Activated naive CD4-positive, alpha-beta T cell treated with anti-CD3 and anti-CD28 coated beads, Interleukin-2, amount 10 ng/mL, durations not matched to agents 7 days and 5 days (primary cell): Measurements from ENCODE around the gene TMEM198.

ENCODE experiments used
- CTCF ChIA-PET: fragments of 350-600 bp; sonication (Branson Sonifier 250); formaldehyde crosslinking; loops from one replicate; lab custom pipeline; 2021; ENCODE audit warnings: antibody characterized with exemption; lab: Charles Lee
- DNase-seq: peaks from one replicate; pipeline ENCODE4 v3.0.0-alpha.2; 2020
- H3K27ac Mint-ChIP-seq: one replicate; pipeline ENCODE4 v1.8.0; 2021; ENCODE audit warnings: mild to moderate bottlenecking, moderate library complexity, mixed read lengths
- H3K27me3 Mint-ChIP-seq: one replicate; pipeline ENCODE4 v1.8.0; 2021; ENCODE audit warnings: mild to moderate bottlenecking, mixed read lengths
- H3K36me3 Mint-ChIP-seq: one replicate; pipeline ENCODE4 v1.8.0; 2021; ENCODE audit warnings: mixed read lengths
- H3K4me1 Mint-ChIP-seq: one replicate; pipeline ENCODE4 v1.8.0; 2021; ENCODE audit warnings: mixed read lengths
- H3K4me3 Mint-ChIP-seq: one replicate; pipeline ENCODE4 v1.8.0; 2021; ENCODE audit warnings: mild to moderate bottlenecking, moderate library complexity, mixed read lengths
- H3K9me3 Mint-ChIP-seq: one replicate; pipeline ENCODE4 v1.8.0; 2021; ENCODE audit warnings: mixed read lengths

The TMEM198 gene

DNA sequence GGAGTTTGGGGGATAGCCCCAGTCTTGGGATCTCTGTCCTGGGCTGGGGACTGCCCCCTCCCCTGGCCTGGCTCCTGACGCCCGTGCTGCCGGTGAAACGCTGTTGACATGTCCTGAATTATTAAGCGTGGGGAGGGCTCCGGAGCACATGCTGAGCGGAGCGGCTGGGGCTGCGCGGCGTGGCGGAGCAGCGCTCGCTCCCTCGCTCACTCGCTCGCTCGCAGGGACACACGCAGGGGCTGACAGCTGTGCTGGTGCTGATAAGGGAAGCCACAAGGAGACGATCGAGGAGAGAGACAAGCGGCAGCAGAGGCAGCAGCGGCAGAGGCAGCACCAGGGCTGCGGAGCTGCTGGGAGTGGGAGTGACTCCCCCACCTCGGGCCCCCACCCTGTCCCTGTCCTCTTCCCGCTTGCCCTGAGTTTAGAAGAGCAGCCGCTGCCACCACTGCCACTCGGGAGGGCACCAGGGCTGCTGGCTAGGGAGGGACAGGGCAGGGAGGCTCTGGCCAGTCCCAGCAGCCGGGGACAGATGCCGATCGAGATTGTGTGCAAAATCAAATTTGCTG lies 29.5 kb upstream of the TMEM198 start, which contains the start of gene ASIC4:
Gene ASIC4, plus strand, starts transcription at position 287 of the 566 bp plus-strand sequence. Its CDS starts 243 bp downstream, at position 530.
- Mint-ChIP-seq H3K36me3 (no peaks in the 10 kb centered on the region), H3K27me3 (peaks cover 96% of the 10 kb centered on the region), H3K9me3 (no peaks in the 10 kb centered on the region), H3K4me1 (peaks cover 13% of the 10 kb centered on the region), H3K4me3 (no peak within 1 kb of the TSS), H3K27ac (no peak within 1 kb of the TSS)
- no peak for DNase-seq
- CTCF ChIA-PET: interaction anchor here (0.7 kb wide), 1 partner anchor 19 kb away, joined by 3 read pairs; a partner anchor contains a TSS

- H3K27ac Mint-ChIP-seq: no peak overlapping the region
- H3K4me3 Mint-ChIP-seq: no peak overlapping the region
- no peaks in the 10 kb centered on the region for H3K9me3 Mint-ChIP-seq
- no peak for DNase-seq
- no peaks in the 10 kb centered on the region for H3K36me3 Mint-ChIP-seq
- CTCF ChIA-PET: no interaction called here
- peaks cover 10% of the 10 kb centered on the region for H3K4me1 Mint-ChIP-seq
- H3K27me3 Mint-ChIP-seq: peaks cover 96% of the 10 kb centered on the region
Observed at GRCh38 chr2:219514836-219515235, 29.0 kb upstream of the TMEM198 start.

GRCh38 chr2:219515874-219516629 lies 27.8 kb upstream of the TMEM198 start:
- no peaks in the 10 kb centered on the region for H3K9me3 Mint-ChIP-seq
- no peak overlapping the region for H3K27ac Mint-ChIP-seq
- CTCF ChIA-PET: interaction anchor here (1.0 kb wide), 2 partner anchors 14 to 16 kb away, joined by 3 to 4 read pairs; no protein-coding TSS in a partner anchor
- no peak for DNase-seq
- H3K4me1 Mint-ChIP-seq: peaks cover 4% of the 10 kb centered on the region
- peaks cover 96% of the 10 kb centered on the region for H3K27me3 Mint-ChIP-seq
- H3K4me3 Mint-ChIP-seq: no peak overlapping the region
- H3K36me3 Mint-ChIP-seq: no peaks in the 10 kb centered on the region

DNA sequence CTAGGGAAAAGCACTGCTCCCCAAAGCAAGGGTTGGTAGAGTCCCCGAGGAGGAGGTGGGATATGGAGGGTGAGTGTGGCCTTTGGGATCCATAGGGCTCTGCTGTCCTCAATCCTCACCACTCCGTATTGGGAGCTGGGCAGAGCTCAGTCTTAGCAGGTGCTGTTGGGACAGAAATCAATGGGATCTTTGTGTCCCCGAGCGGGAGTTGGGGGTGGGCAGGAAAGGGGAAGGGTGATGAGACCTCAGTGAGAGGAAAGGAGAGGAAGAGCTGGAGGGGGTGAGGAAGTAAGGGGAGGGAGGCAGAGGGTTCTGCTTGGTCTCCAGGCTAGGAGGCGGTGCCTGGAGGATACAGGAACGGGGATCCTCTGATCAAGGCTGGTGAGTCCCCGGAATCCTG lies 26.9 kb upstream of the TMEM198 start:
- Mint-ChIP-seq H3K36me3 (no peaks in the 10 kb centered on the region), H3K4me1 (peaks cover 4% of the 10 kb centered on the region), H3K27ac (no peak overlapping the region), H3K4me3 (no peak overlapping the region), H3K27me3 (peaks cover 96% of the 10 kb centered on the region), H3K9me3 (no peaks in the 10 kb centered on the region)
- DNase-seq: no peak
- CTCF ChIA-PET: interaction anchor here (0.6 to 1.2 kb wide), 3 partner anchors 17 to 370 kb away, joined by 3 read pairs; no protein-coding TSS in a partner anchor

DNA sequence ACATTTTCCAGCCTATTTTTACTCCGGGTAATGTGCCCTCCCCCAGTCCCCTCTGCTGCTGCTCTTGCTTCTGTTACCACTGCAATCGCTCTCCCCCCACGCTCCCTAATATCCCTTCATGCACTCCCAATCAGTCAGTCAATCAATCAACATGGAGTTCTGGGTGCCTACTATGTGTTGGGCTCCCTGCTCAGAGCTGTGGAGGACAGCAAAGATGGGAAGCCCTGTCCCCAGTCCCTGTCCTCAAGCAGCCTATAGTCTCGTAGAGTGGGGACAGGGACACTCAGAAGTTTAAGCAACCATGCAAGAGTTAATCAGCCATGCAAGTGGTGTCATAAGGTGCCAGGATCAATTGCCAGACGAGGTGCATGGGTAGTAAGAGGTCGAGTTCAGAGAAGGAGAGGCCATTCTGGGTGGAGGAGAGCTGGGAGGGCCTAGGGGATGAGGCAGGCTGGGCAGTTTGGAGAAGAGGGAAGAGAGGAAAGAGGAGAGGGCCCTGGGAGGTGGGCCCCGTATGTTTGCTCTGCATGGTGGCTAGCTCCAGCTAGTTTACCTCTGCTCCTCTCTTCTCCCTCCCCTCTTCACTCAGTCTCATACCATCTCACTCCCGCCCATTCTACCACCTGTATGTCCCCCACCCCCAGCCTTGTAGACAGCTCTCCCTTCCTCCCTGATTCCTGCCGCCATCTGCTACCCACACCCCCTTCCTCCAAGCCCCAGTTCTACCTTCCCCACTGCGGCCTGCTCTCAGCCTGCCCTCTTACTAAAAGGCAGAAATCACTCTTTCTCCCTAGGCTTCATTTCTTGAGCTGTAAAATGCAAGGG lies 25.7 kb upstream of the TMEM198 start:
- no peak overlapping the region for H3K27ac Mint-ChIP-seq
- DNase-seq: no peak
- CTCF ChIA-PET: interaction anchor here (1.2 to 3.1 kb wide), 4 partner anchors 9 to 25 kb away, joined by 3 to 25 read pairs (median 6); a partner anchor contains a TSS
- H3K9me3 Mint-ChIP-seq: no peaks in the 10 kb centered on the region
- H3K36me3 Mint-ChIP-seq: no peaks in the 10 kb centered on the region
- peaks cover 6% of the 10 kb centered on the region for H3K4me1 Mint-ChIP-seq
- H3K4me3 Mint-ChIP-seq: no peak overlapping the region
- peaks cover 96% of the 10 kb centered on the region for H3K27me3 Mint-ChIP-seq

- no peaks in the 10 kb centered on the region for H3K36me3 Mint-ChIP-seq
- H3K27me3 Mint-ChIP-seq: peaks cover 96% of the 10 kb centered on the region
- CTCF ChIA-PET: interaction anchor here (0.9 to 3.1 kb wide), 6 partner anchors 10 to 44 kb away, joined by 3 to 25 read pairs (median 7); a partner anchor contains a TSS
- no peak overlapping the region for H3K27ac Mint-ChIP-seq
- no peak for DNase-seq
- H3K9me3 Mint-ChIP-seq: no peaks in the 10 kb centered on the region
- peaks cover 2% of the 10 kb centered on the region for H3K4me1 Mint-ChIP-seq
- no peak overlapping the region for H3K4me3 Mint-ChIP-seq
Observed at GRCh38 chr2:219519526-219519916, 24.3 kb upstream of the TMEM198 start.

DNA sequence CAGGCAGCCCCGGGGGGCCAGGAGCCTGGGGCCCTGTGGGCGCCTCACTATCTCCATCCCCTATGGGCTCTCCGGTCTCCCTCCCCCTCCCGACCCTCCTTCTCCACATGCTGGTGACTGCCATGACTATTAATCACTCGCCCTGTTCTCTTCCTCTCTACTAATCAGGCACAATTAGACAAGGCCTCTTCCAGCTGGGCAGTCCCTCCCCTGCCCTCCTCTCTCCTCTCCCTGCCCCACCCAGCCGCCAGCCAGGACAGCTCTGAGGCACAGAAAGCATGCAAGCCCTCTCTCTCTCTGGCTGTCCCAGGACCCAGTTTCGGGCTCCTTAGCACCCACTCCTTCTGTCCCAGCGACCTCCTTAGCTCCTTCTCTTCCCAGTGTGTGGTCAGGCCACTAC lies 23.7 kb upstream of the TMEM198 start:
- CTCF ChIA-PET: interaction anchor here (1.1 to 3.1 kb wide), 6 partner anchors 10 to 117 kb away, joined by 5 to 25 read pairs (median 8); no protein-coding TSS in a partner anchor
- no peak overlapping the region for H3K27ac Mint-ChIP-seq

GRCh38 chr2:219521066-219521880 lies 22.6 kb upstream of the TMEM198 start:
- Mint-ChIP-seq H3K4me1 (peaks cover 2% of the 10 kb centered on the region), H3K36me3 (no peaks in the 10 kb centered on the region), H3K9me3 (no peaks in the 10 kb centered on the region), H3K4me3 (no peak overlapping the region), H3K27ac (no peak overlapping the region), H3K27me3 (peaks cover 96% of the 10 kb centered on the region)
- CTCF ChIA-PET: interaction anchor here (1.0 to 3.1 kb wide), 7 partner anchors 9 to 118 kb away, joined by 3 to 25 read pairs (median 7); no protein-coding TSS in a partner anchor
- no peak for DNase-seq

More for the DNA sequence above, 23.7 kb upstream of the TMEM198 start:
- H3K36me3 Mint-ChIP-seq: no peaks in the 10 kb centered on the region
- peaks cover 96% of the 10 kb centered on the region for H3K27me3 Mint-ChIP-seq
- H3K4me3 Mint-ChIP-seq: no peak overlapping the region
- no peak for DNase-seq
- H3K9me3 Mint-ChIP-seq: no peaks in the 10 kb centered on the region
- H3K4me1 Mint-ChIP-seq: peaks cover 2% of the 10 kb centered on the region

- Mint-ChIP-seq H3K9me3 (no peaks in the 10 kb centered on the region), H3K27me3 (peaks cover 96% of the 10 kb centered on the region), H3K4me1 (peaks cover 2% of the 10 kb centered on the region), H3K36me3 (no peaks in the 10 kb centered on the region), H3K27ac (no peak overlapping the region), H3K4me3 (no peak overlapping the region)
- DNase-seq: no peak
- CTCF ChIA-PET: interaction anchor here (1.0 to 10.9 kb wide), 2 partner anchors 11 to 120 kb away, joined by 3 to 126 read pairs; no protein-coding TSS in a partner anchor
Observed at GRCh38 chr2:219522111-219523030, 21.5 kb upstream of the TMEM198 start.

- Mint-ChIP-seq H3K27ac (no peak overlapping the region), H3K4me1 (peaks cover 2% of the 10 kb centered on the region), H3K36me3 (no peaks in the 10 kb centered on the region), H3K27me3 (peaks cover 96% of the 10 kb centered on the region), H3K9me3 (no peaks in the 10 kb centered on the region), H3K4me3 (no peak overlapping the region)
- no peak for DNase-seq
- CTCF ChIA-PET: interaction anchor here (0.6 to 10.9 kb wide), 3 partner anchors 18 to 121 kb away, joined by 3 to 126 read pairs (median 3); no protein-coding TSS in a partner anchor
Observed at GRCh38 chr2:219523031-219523671, 20.7 kb upstream of the TMEM198 start.

GRCh38 chr2:219524817-219525216 lies 19.0 kb upstream of the TMEM198 start:
- Mint-ChIP-seq H3K36me3 (no peaks in the 10 kb centered on the region), H3K9me3 (no peaks in the 10 kb centered on the region), H3K27me3 (peaks cover 100% of the 10 kb centered on the region), H3K4me1 (peaks cover 2% of the 10 kb centered on the region), H3K27ac (no peak overlapping the region), H3K4me3 (no peak overlapping the region)
- CTCF ChIA-PET: interaction anchor here (1.0 to 10.9 kb wide), 6 partner anchors 14 to 122 kb away, joined by 3 to 131 read pairs (median 6); partner anchors contain the start of gene GMPPA
- no peak for DNase-seq
